Measurements from ENCODE around the gene CCDC196.

The CCDC196 gene

DNA sequence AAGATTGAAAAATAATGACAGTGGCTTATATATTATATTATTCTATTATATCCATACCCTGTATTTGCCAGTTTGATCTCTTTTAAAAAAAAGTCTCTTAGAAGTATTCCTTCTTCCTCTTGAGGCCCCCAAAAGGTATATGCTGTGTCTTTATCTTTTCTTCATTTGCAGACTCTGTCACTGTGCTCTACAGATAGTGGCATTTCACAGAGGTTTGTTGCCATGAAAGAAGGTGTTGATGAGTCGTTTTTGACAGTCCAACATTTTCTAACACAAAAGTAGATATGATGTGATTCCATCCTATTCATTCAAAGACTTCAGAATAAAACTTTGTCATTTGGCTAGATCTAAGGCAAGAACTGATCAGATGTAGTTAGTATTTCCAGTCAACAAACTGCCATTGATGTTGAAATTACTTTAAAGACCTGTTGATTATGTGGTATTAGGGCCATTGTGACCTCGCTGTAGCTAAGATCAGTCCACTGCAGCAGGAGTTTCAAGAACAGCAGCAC lies at the start of gene CCDC196:
CCDC196 (plus strand) TSS at position 462 of the 512 bp plus-strand sequence. CDS start 132 bp downstream, outside the sequence.
- DNase-seq (ENCODE audit: low read depth), result no peak

DNA sequence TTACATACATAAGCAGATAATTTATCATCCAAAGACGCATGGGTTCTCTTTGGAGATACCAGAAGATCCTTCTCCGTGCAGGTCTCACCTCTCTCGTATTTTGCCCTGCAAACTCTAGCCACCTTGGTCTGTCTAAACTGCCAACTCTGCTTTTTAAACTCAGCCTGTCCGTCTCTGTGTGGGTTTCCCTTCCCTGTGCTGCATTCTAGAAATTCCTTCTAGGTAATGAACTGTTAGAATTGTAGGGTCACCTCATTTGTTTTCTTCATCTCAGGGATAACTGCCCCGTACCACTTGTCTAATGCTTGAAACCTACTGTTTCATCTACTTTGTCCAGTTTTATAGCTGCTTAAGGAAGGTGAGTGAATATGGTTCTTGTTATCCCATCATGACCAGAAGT lies 45.4 kb upstream of the CCDC196 start:
- DNase-seq (ENCODE audit: low read depth), result no peak

- no peak for DNase-seq (ENCODE audit: low read depth)
Measured at GRCh38 chr14:66442953-66443571, 43.1 kb upstream of the CCDC196 start.

- no peak for DNase-seq (ENCODE audit: low read depth)
Measured at GRCh38 chr14:66443785-66444184, 42.4 kb upstream of the CCDC196 start.

DNA sequence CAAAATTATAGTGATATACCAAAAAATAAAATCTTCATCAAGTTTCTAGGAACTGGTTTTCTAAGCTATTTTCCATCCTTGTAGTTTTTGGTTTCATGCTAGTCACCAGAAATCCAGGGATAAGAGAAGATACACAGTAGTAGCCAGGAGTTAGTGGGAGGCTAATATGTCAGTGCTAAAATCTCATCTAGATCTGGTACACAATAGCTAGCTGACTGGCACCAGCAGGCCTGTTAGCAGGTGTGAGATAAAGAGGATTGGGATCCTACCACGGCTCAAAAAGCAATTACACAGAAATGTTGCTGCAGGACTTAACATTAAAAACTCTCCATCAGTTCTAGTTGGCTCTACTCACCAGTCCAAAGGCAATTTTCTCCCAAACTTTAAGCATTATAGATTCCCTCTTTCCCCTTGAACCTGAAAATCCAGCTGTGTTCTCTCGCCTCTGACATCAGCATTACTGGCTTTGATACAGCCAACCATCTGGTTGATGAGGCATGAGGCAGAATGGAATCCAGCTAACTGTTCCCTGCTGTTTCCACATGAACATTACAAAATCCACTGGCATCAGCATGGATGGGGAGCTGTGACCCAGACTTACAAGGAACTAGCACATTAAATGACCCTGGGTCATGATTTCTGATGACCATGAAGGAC lies 41.8 kb upstream of the CCDC196 start:
- DNase-seq (ENCODE audit: low read depth), result no peak

- no peak for DNase-seq (ENCODE audit: low read depth)
Measured at GRCh38 chr14:66445936-66446335, 40.2 kb upstream of the CCDC196 start.

DNA sequence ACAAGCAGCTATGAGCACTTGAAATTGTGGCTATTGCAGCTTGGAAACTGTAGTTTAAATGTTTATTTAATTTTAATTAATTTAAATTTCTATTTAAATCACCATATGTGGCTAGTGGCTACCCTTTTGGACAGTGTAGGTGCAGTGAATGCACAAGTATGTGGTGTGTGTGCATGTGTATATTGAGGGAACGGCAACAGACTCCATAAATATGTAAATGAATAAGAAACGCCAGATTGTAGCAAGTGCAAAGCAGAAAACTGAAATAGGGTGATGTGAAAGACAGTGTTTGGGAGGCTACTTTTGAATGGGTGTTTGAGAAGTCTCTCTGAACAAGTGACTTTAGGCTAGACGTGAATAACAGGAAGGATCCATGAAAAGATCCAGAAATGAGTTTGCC lies 32.7 kb upstream of the CCDC196 start:
- no peak for DNase-seq (ENCODE audit: low read depth)

- no peak for DNase-seq (ENCODE audit: low read depth)
Measured at GRCh38 chr14:66459603-66460002, 26.6 kb upstream of the CCDC196 start.

DNA sequence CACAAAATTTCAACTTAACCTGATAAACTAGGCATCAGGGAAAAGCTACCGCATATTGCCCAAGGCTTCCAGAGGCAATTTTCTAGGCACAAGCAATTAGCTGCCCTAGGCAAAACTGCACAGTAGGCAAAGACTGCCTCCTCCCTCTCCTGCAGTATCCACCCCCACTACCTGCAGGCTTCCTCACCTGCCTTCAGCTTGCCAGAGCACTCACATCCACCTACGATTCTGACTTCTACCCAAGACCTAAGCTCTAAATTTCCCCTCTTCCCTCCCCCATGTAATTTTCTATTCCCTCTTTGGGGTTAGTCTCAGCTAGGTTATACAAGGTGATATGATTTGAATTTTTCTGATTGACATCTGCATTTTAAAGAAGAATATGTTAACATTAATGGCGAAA lies 21.9 kb upstream of the CCDC196 start:
- DNase-seq (ENCODE audit: low read depth), result no peak

DNA sequence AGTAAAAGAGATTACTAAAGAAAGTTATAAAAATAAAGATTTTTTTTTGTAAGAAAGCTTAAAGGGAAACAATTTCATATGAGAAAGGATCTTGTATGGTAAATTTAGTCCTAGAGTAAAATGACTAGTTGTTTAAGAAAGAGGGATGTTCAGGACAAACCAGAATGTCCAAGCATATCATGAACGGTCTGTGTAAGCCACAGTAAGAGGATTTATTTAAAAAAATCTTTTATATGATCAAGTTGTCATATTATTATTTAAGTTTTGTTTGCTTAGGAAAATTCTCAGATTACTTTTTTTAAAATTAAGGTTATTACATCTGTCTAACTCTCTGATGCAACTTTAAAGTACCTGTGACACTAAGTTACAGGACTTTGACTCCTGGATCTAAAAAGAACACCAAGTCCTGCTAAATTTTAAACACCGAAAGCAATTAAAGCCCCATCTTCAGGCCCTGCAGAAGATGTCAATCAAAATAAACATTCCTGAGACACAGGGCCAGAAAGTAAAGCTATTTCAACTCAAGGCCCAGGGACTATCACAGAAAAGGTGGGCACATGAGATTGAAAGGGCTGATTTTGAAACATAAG lies 17.3 kb upstream of the CCDC196 start:
- DNase-seq (ENCODE audit: low read depth), result no peak

GRCh38 chr14:66471584-66471983 lies 14.6 kb upstream of the CCDC196 start:
- no peak for DNase-seq (ENCODE audit: low read depth)

GRCh38 chr14:66472251-66472650 lies 13.9 kb upstream of the CCDC196 start:
- DNase-seq (ENCODE audit: low read depth), result no peak

DNA sequence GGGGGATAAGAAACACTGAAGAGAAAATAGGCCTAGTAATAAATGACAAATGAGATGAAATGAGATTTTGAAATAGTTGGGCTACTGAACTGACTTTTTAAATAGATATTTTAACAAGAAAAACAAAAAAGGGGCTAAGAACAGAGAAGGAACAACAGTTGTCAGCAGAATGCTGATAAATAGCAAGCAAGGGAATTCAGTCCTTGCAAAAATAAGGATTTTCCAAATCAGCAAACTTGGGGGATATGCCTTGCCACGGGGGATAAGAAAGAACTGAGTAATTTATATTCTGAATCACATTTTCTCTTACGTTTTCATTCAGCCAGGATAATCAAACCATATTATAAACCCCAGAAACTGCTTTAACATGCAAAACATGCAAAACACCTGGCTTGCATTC lies 12.9 kb upstream of the CCDC196 start:
- DNase-seq (ENCODE audit: low read depth), result no peak

DNA sequence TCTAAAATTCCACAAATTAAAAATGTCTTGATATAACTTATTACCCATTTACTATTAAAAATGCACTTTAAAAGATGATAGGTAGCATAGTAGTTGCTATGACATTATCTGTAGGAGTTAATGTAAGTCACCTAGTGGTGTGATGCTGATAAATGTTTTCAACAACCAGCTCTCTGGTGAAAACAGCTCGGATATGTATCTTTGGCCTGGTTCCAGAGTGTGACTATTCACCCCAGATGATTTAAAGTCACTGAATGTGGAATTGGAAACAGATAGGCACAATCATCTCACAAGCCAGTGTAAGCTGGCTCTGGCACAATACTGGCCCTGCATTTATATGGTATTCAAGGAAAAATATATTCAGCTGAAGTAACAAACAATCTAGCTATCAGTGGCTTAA lies 9.2 kb upstream of the CCDC196 start:
- DNase-seq (ENCODE audit: low read depth), result no peak

DNA sequence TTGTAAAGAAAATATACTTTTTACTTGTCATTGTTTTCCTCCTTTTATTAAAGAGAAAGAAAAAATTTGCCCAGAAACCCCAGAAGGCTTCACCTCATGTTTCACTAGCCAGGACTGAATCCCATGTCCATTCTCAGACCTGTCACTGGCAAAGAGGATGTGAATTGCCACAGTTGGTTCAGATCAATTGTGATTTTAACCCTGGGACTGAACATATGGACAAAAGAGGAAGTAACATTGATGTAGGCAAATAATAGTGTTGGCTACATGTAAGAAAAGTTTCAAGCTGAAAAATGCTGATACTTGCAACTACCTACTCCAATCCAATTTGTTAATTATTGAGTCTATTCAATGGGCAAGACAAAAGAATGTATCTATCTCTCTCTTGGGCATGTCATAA lies 8.6 kb upstream of the CCDC196 start:
- DNase-seq (ENCODE audit: low read depth), result no peak

GRCh38 chr14:66482873-66483272 lies 3.3 kb upstream of the CCDC196 start:
- no peak for DNase-seq (ENCODE audit: low read depth)

- DNase-seq (ENCODE audit: low read depth), result no peak
Measured at GRCh38 chr14:66483322-66483721, 2.8 kb upstream of the CCDC196 start.

GRCh38 chr14:66485029-66485428 lies 1.1 kb upstream of the CCDC196 start:
- DNase-seq (ENCODE audit: low read depth), result no peak

GRCh38 chr14:66487164-66487563 lies 993 bp downstream of the CCDC196 start:
- DNase-seq (ENCODE audit: low read depth), result no peak

DNA sequence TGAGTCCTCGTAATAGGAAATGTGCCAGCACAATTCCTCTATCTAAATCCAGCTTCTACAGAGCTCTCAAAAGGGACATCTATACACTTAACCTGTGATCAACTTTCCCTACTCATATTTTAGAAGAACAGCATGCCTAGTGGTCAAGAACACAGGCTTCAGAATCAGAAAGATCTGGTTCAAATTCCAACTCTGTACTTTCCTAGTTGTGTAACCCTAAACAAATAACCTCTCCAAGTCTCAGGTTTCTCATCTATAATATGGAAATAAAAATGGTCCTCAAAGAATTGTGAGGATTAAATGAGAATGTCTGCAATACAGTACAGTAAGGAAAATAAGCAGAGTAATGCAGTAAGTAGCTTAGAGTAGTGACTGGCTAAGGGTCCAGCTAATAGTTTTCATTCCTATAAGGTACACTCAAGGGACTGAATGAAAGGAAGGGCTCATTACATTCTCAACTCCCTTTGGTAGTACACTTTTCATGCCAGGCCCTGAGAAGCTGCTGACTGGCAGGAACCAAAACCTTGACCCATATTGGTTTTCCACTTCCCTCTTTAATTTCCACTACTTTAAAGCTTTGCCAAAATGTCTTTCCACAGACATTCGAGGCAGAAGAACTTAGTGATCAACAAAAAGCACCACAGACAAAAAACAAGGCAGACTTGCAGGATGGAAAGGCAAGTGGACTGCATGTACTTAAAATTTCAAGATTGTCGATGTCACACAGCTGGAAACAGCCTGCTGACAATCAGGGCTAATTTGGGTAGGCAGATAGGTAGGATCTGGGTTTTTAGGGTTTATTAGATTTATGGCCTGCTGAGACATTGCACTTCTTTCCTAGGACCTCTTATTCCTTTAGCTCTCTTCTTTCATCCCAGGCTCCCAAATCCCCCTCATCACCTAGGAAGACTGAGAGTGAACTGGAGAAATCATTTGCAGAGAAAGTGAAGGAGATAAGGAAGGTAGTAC lies 4.3 kb downstream of the CCDC196 start:
- no peak for DNase-seq (ENCODE audit: low read depth)

GRCh38 chr14:66493750-66494149 lies 7.6 kb downstream of the CCDC196 start:
- no peak for DNase-seq (ENCODE audit: low read depth)

All from activated T-cell treated with anti-CD3 and anti-CD28 coated beads for 24 hours (primary cell).